ENCODE measurements around the gene IL17RB. TPM values are rescaled to one million over a fixed set of nuclear protein-coding genes. Genes with fewer than 3 reads are reported as not detected.

Gene IL17RB
- polyA plus RNA-seq, 3 donors, result 0.13 TPM; not detected in 2

DNA sequence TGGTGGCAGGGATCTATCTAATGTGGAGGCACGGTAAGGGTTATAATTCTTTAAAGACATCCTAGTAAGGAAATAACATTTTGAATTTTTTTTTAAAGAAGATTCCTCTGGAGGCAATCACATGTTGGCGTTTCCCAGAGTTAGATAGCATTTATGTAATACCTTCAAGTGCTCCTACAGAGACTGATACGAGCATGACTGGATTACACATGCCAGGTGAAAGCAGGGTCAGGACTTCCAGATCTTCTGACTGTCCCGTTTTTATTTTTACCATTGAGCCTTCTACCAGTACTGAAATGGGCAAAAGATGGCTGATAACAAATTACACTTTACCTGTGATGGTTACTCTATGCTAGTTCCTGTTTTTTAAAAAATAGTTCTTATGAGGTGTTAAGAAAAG is 13.8 kb downstream of the IL17RB start:
- no peak overlapping the region for H3K4me2 ChIP-seq (replicated peaks; ENCODE audit: extremely low read depth, low read length, poor library complexity, severe bottlenecking)
- Mint-ChIP-seq H3K4me1 (peaks cover 6% of the 10 kb centered on the region), H3K4me3 (no peak overlapping the region), H3K27ac (no peak overlapping the region), H3K27me3 (ENCODE audit: low read depth in 3 of 3) (peaks cover 3 to 7% (median 4%) of the 10 kb centered on the region in 3 donors), H3K36me3 (peaks cover 34 to 54% of the 10 kb centered on the region in 2 donors), H3K9me3 (no peaks in the 10 kb centered on the region)
- H3K4me1 ChIP-seq (ENCODE audit: control insufficient read depth in 1 of 2, insufficient read depth in 2 of 2, low read length in 2 of 2), result no peaks in the 10 kb centered on the region
- no peaks in the 10 kb centered on the region for H3K79me2 ChIP-seq (ENCODE audit: insufficient read depth, low read length)
- H3K27me3 ChIP-seq (ENCODE audit: control insufficient read depth in 2 of 2, insufficient read depth in 2 of 2, low read length in 2 of 2), result peaks cover 0 to 2% of the 10 kb centered on the region in 2 donors
- no peak overlapping the region for H3K4me3 ChIP-seq (replicated peaks in 1 of 3; ENCODE audit: low read depth in 2 of 3, low read length in 3 of 3)
- no peak overlapping the region for H3K27ac ChIP-seq (ENCODE audit: low read depth in 1 of 2, low read length in 2 of 2)
- H3K9ac ChIP-seq (ENCODE audit: insufficient read depth, low read length, poor library complexity, severe bottlenecking), result no peak overlapping the region
- H4K20me1 ChIP-seq (ENCODE audit: insufficient read depth, low read length), result no peaks in the 10 kb centered on the region
- no peak for DNase-seq
- 88% methylated on average over 2 of the region's 4 CpGs for WGBS (ENCODE audit: insufficient coverage)
- peaks cover 17 to 65% of the 10 kb centered on the region in 2 donors for H3K36me3 ChIP-seq (replicated peaks in 1 of 2; ENCODE audit: control insufficient read depth in 1 of 2, insufficient read depth in 2 of 2, low read length in 2 of 2)
- intact Hi-C loops (cut with micrococcal nuclease), result no loop called here
- TF ChIP-seq, protein P1, sequence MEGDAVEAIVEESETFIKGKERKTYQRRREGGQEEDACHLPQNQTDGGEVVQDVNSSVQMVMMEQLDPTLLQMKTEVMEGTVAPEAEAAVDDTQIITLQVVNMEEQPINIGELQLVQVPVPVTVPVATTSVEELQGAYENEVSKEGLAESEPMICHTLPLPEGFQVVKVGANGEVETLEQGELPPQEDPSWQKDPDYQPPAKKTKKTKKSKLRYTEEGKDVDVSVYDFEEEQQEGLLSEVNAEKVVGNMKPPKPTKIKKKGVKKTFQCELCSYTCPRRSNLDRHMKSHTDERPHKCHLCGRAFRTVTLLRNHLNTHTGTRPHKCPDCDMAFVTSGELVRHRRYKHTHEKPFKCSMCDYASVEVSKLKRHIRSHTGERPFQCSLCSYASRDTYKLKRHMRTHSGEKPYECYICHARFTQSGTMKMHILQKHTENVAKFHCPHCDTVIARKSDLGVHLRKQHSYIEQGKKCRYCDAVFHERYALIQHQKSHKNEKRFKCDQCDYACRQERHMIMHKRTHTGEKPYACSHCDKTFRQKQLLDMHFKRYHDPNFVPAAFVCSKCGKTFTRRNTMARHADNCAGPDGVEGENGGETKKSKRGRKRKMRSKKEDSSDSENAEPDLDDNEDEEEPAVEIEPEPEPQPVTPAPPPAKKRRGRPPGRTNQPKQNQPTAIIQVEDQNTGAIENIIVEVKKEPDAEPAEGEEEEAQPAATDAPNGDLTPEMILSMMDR (IDR thresholded peaks at IDR 0.05), result no peak
- no peaks in the 10 kb centered on the region for H3K9me3 ChIP-seq (replicated peaks in 1 of 2; ENCODE audit: control insufficient read depth in 1 of 2, insufficient read depth in 1 of 2, low read length in 2 of 2)
- no peak overlapping the region for H2AFZ ChIP-seq (ENCODE audit: insufficient read depth, low read depth, low read length, poor library complexity, severe bottlenecking)

DNA sequence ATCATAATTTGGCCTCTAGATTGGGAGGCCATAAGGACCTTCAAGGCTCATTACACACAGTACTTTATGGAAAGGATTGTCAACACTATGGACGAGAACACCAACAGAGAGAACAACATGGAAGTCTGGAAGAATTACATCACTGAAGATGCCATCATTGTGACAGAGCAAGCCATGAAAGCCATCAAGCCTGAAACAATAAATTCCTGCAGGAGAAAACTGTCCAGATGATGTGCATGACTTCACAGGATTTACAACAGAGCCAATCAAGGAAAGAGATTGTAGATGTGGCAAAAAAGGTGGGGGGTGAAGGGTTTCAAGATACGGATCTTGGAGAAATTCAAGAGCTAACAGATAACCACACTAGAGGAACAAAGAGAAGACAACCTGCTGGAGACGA is 15.9 kb downstream of the IL17RB start:
- Histone ChIP-seq H2AFZ (ENCODE audit: insufficient read depth, low read depth, low read length, poor library complexity, severe bottlenecking) (no peak overlapping the region), H3K79me2 (ENCODE audit: insufficient read depth, low read length) (no peaks in the 10 kb centered on the region), H3K36me3 (replicated peaks in 1 of 2; ENCODE audit: control insufficient read depth in 1 of 2, insufficient read depth in 2 of 2, low read length in 2 of 2) (peaks cover 26 to 86% of the 10 kb centered on the region in 2 donors), H3K27ac (ENCODE audit: low read depth in 1 of 2, low read length in 2 of 2) (no peak overlapping the region), H4K20me1 (ENCODE audit: insufficient read depth, low read length) (no peaks in the 10 kb centered on the region), H3K4me3 (replicated peaks in 1 of 3; ENCODE audit: low read depth in 2 of 3, low read length in 3 of 3) (no peak overlapping the region), H3K27me3 (ENCODE audit: control insufficient read depth in 2 of 2, insufficient read depth in 2 of 2, low read length in 2 of 2) (no peaks in the 10 kb centered on the region), H3K9me3 (replicated peaks in 1 of 2; ENCODE audit: control insufficient read depth in 1 of 2, insufficient read depth in 1 of 2, low read length in 2 of 2) (no peaks in the 10 kb centered on the region), H3K4me1 (ENCODE audit: control insufficient read depth in 1 of 2, insufficient read depth in 2 of 2, low read length in 2 of 2) (no peaks in the 10 kb centered on the region), H3K9ac (ENCODE audit: insufficient read depth, low read length, poor library complexity, severe bottlenecking) (no peak overlapping the region), H3K4me2 (replicated peaks; ENCODE audit: extremely low read depth, low read length, poor library complexity, severe bottlenecking) (no peak overlapping the region)
- peaks cover 48 to 71% of the 10 kb centered on the region in 2 donors for H3K36me3 Mint-ChIP-seq
- H3K4me1 Mint-ChIP-seq, result peaks cover 3% of the 10 kb centered on the region
- intact Hi-C loops (cut with micrococcal nuclease), result no loop called here
- no peak overlapping the region for H3K27ac Mint-ChIP-seq
- H3K27me3 Mint-ChIP-seq (ENCODE audit: low read depth in 3 of 3), result peaks cover 0 to 2% (median 1%) of the 10 kb centered on the region in 3 donors
- 100% methylated on average over 1 of the region's 3 CpGs for WGBS (ENCODE audit: insufficient coverage)
- H3K4me3 Mint-ChIP-seq, result no peak overlapping the region
- no peak for DNase-seq
- H3K9me3 Mint-ChIP-seq, result peaks cover 0 to 3% (median 0%) of the 10 kb centered on the region in 7 donors
- TF ChIP-seq, protein P1 (IDR thresholded peaks at IDR 0.05), result no peak
